Measurements from ENCODE around the gene DPYSL3.

The DPYSL3 gene

DNA sequence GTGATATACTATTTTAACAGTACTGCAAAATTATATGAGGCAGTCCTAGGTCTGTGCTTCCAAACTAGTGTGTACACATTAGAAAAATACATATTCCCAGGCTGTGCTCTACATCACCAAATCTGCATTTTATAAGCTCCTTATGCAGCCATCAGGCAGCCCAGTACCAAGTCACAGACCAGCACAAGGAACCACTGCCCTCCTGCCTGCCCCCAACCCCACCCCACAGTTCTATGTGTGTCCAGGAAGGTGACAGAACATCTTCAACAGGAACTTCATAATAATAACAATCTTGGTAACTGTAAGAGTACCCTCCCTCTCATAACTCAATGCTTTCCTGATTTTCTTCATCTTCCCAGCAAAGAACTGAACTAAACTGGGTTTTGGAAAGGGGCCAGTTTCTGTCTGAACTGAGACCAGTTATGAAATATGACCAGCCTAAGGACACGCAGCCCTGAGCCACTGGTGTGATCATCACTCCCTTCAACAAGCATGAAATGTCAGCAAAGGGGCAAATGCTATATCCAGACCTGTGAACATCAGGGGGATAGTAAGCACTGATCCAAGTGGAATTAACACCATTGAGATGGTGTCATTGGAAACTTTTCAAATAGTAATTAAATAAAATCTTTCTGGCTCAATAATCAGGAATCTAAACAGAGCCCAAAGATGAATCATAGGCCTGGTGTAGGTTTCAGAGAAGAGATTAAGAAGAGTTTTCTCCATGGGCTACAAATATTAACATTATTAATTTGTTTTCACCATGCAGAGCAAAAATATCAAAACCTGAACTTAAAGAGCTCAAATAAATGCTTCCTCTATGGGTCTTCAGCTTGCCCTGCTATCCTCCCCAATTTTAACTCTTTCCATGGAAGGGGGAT, 82.1 kb downstream of the DPYSL3 start:
- no peaks in the 10 kb centered on the region for H3K4me1 ChIP-seq (ENCODE audit: control insufficient read depth, low read length)
- no peaks in the 10 kb centered on the region for H3K9me2 ChIP-seq (replicated peaks; ENCODE audit: control insufficient read depth, low read length)
- H3K36me3 ChIP-seq (ENCODE audit: control insufficient read depth, low read length) = no peaks in the 10 kb centered on the region
- no peaks in the 10 kb centered on the region for H3K79me2 ChIP-seq (ENCODE audit: control insufficient read depth, low read length)
- no peak overlapping the region for H3K27ac ChIP-seq (ENCODE audit: low read depth, low read length)
- no peaks in the 10 kb centered on the region for H3K27me3 ChIP-seq (ENCODE audit: control insufficient read depth, low read length)
- no peaks in the 10 kb centered on the region for H3K9me3 ChIP-seq (ENCODE audit: control insufficient read depth, insufficient read depth, low read length)
- no peaks in the 10 kb centered on the region for H4K20me1 ChIP-seq (ENCODE audit: control insufficient read depth, insufficient read depth, low read depth, low read length)
- H3K4me2 ChIP-seq (ENCODE audit: low read length) = no peak overlapping the region
- no peak overlapping the region for H3K4me3 ChIP-seq (ENCODE audit: low read length)
- TF ChIP-seq EZH2phosphoT487 (IDR thresholded peaks at IDR 0.05; ENCODE audit: borderline replicate concordance, low read length) (no peak), CTCF (IDR thresholded peaks at IDR 0.05; ENCODE audit: low read depth, low read length, poor library complexity, severe bottlenecking) (no peak)
- H3F3A ChIP-seq (ENCODE audit: control insufficient read depth, insufficient read depth) = no peaks in the 10 kb centered on the region

GRCh38 chr5:147426640-147427327, 83.1 kb downstream of the DPYSL3 start:
- H4K20me1 ChIP-seq (ENCODE audit: control insufficient read depth, insufficient read depth, low read depth, low read length) = no peaks in the 10 kb centered on the region
- H3K4me1 ChIP-seq (ENCODE audit: control insufficient read depth, low read length) = no peaks in the 10 kb centered on the region
- no peaks in the 10 kb centered on the region for H3K36me3 ChIP-seq (ENCODE audit: control insufficient read depth, low read length)
- TF ChIP-seq CTCF (IDR thresholded peaks at IDR 0.05; ENCODE audit: low read depth, low read length, poor library complexity, severe bottlenecking) (no peak), EZH2phosphoT487 (IDR thresholded peaks at IDR 0.05; ENCODE audit: borderline replicate concordance, low read length) (no peak)
- no peak overlapping the region for H3K27ac ChIP-seq (ENCODE audit: low read depth, low read length)
- no peak overlapping the region for H3K4me2 ChIP-seq (ENCODE audit: low read length)
- H3F3A ChIP-seq (ENCODE audit: control insufficient read depth, insufficient read depth) = no peaks in the 10 kb centered on the region
- no peaks in the 10 kb centered on the region for H3K79me2 ChIP-seq (ENCODE audit: control insufficient read depth, low read length)
- H3K9me2 ChIP-seq (replicated peaks; ENCODE audit: control insufficient read depth, low read length) = no peaks in the 10 kb centered on the region
- no peak overlapping the region for H3K4me3 ChIP-seq (ENCODE audit: low read length)
- no peaks in the 10 kb centered on the region for H3K9me3 ChIP-seq (ENCODE audit: control insufficient read depth, insufficient read depth, low read length)
- no peaks in the 10 kb centered on the region for H3K27me3 ChIP-seq (ENCODE audit: control insufficient read depth, low read length)

DNA sequence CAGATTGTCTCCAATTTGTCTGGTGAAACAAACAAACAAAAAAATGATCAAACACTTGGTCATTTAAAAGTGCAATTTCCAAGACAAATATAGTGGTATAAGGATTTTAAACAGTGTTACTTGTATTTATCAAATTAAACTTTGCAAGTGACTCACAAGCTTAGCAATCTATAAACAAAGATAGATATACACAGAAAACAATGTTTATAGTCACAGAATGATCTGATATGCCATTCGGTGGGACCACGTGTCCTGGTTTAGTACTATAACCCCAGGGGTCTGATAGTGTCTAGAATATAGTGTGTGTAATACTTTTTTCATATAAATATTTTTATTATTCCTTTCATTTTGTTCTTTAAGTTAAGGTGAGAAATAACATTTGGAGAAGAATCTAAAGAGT, 91.3 kb downstream of the DPYSL3 start:
- Histone ChIP-seq H3K4me1 (ENCODE audit: control insufficient read depth, low read length) (no peaks in the 10 kb centered on the region), H3K9me3 (ENCODE audit: control insufficient read depth, insufficient read depth, low read length) (no peaks in the 10 kb centered on the region), H4K20me1 (ENCODE audit: control insufficient read depth, insufficient read depth, low read depth, low read length) (no peaks in the 10 kb centered on the region), H3K27me3 (ENCODE audit: control insufficient read depth, low read length) (no peaks in the 10 kb centered on the region), H3K79me2 (ENCODE audit: control insufficient read depth, low read length) (no peaks in the 10 kb centered on the region), H3K27ac (ENCODE audit: low read depth, low read length) (no peak overlapping the region), H3K36me3 (ENCODE audit: control insufficient read depth, low read length) (no peaks in the 10 kb centered on the region), H3K4me2 (ENCODE audit: low read length) (no peak overlapping the region), H3K9me2 (replicated peaks; ENCODE audit: control insufficient read depth, low read length) (no peaks in the 10 kb centered on the region), H3K4me3 (ENCODE audit: low read length) (no peak overlapping the region), H3F3A (ENCODE audit: control insufficient read depth, insufficient read depth) (no peaks in the 10 kb centered on the region)
- no peak for TF ChIP-seq EZH2phosphoT487 (IDR thresholded peaks at IDR 0.05; ENCODE audit: borderline replicate concordance, low read length)

All from DOHH2 (cell line).